Neural crest cell (in vitro differentiated cells): ENCODE results near the gene RNU4-1. TPM values are rescaled to one million over a fixed set of nuclear protein-coding genes. Genes with fewer than 3 reads are reported as not detected.
A peak's percentile ranks its signal among the peaks of the same experiment; 100 is the strongest.
"Not testable (repeated sequence)": the region's sequence is repeated elsewhere in the genome, so short reads cannot be mapped to it uniquely, and the experiment has no call there.

Source experiments
- DNase-seq: peaks from one replicate; pipeline ENCODE4 v3.0.0; 2021; ENCODE audit warnings: low read depth, mixed read lengths, low spot score
- H3K27ac Mint-ChIP-seq: one replicate; pipeline ENCODE4 v1.8.0; 2021; ENCODE audit warnings: mild to moderate bottlenecking, mixed read lengths; ENCODE audit not compliant: unreplicated experiment
- H3K27me3 Mint-ChIP-seq: 2 replicates; pipeline ENCODE4 v1.8.0; 2021; ENCODE audit warnings: low read depth, mild to moderate bottlenecking, mixed read lengths
- H3K36me3 Mint-ChIP-seq: 2 replicates; pipeline ENCODE4 v1.8.0; 2021; ENCODE audit warnings: low read depth, mild to moderate bottlenecking, mixed read lengths
- H3K4me1 Mint-ChIP-seq: 2 replicates; pipeline ENCODE4 v1.8.0; 2021; ENCODE audit warnings: mixed read lengths
- H3K4me3 Mint-ChIP-seq: one replicate; pipeline ENCODE4 v1.8.0; 2021; ENCODE audit warnings: mild to moderate bottlenecking, mixed read lengths
- H3K9me3 Mint-ChIP-seq: 2 replicates; pipeline ENCODE4 v1.8.0; 2021; ENCODE audit warnings: mixed read lengths
- long read RNA-seq: library from polyadenylated mRNA; unstranded; transcript quantifications from one replicate; pipeline ENCODE4 v2.0.0, GENCODE V29; 2020
- total RNA-seq: library from RNA; stranded (reverse); gene quantifications from 2 replicates; pipeline ENCODE4 v1.2.1, GENCODE V29; 2021
- TF ChIP-seq, protein P1 (sequence below): fragments of 200-600 bp; sonication (generic); conservative IDR thresholded peaks from 2 replicates; pipeline ENCODE4 v1.5.0; 2021; ENCODE audit warnings: antibody characterized with exemption, mild to moderate bottlenecking

The RNU4-1 gene
- total RNA-seq, result 4,497 and 4,941 TPM in 2 replicates
- long read RNA-seq, result 0 reads

DNA sequence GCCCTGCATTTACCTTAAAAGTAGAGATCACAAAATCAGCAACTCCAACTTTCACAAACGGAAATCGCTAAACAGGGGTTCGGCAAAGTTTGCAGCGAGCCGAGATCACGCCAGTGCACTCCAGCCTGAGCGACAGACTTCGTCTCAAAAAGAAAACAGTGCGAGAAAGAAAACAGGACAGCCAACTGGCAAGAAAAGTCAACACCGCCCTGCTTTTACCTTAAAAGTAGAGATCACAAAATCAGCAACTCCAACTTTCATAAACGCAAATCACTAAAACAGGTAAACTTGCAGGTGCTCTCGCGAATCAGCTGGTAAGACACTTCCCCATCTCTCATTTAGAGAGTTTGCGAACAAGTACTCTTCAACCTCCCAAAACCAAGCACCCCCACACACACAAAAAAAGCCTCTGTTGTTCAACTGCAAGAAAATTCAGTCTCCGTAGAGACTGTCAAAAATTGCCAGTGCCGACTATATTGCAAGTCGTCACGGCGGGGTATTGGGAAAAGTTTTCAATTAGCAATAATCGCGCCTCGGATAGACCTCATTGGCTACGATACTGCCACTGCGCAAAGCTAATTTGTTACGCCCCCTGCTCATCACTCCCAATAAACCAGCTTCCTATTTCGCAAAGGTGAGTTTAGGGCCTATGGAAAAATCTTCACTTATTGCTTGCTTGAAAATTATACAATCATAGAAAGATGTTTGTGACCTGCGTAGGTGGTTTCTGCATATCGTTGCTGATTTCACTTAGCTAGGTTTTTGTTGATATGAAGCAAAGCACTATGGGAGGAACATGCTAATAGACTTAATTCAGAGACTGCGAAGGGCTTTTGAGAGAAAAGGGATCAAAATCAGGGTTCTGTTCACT is at the start of gene RNU4-1:
Gene RNU4-1, minus strand, starts transcription at position 577 of the 871 bp plus-strand sequence.
- Mint-ChIP-seq H3K27me3 (no peaks in the 10 kb centered on the region), H3K4me1 (peaks cover 16% of the 10 kb centered on the region), H3K9me3 (no peaks in the 10 kb centered on the region), H3K27ac (no peak within 1 kb of the TSS), H3K36me3 (no peaks in the 10 kb centered on the region), H3K4me3 (no peak within 1 kb of the TSS)
- TF ChIP-seq, protein P1, sequence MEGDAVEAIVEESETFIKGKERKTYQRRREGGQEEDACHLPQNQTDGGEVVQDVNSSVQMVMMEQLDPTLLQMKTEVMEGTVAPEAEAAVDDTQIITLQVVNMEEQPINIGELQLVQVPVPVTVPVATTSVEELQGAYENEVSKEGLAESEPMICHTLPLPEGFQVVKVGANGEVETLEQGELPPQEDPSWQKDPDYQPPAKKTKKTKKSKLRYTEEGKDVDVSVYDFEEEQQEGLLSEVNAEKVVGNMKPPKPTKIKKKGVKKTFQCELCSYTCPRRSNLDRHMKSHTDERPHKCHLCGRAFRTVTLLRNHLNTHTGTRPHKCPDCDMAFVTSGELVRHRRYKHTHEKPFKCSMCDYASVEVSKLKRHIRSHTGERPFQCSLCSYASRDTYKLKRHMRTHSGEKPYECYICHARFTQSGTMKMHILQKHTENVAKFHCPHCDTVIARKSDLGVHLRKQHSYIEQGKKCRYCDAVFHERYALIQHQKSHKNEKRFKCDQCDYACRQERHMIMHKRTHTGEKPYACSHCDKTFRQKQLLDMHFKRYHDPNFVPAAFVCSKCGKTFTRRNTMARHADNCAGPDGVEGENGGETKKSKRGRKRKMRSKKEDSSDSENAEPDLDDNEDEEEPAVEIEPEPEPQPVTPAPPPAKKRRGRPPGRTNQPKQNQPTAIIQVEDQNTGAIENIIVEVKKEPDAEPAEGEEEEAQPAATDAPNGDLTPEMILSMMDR, result no peak
- peak; percentile 70 for DNase-seq

DNA sequence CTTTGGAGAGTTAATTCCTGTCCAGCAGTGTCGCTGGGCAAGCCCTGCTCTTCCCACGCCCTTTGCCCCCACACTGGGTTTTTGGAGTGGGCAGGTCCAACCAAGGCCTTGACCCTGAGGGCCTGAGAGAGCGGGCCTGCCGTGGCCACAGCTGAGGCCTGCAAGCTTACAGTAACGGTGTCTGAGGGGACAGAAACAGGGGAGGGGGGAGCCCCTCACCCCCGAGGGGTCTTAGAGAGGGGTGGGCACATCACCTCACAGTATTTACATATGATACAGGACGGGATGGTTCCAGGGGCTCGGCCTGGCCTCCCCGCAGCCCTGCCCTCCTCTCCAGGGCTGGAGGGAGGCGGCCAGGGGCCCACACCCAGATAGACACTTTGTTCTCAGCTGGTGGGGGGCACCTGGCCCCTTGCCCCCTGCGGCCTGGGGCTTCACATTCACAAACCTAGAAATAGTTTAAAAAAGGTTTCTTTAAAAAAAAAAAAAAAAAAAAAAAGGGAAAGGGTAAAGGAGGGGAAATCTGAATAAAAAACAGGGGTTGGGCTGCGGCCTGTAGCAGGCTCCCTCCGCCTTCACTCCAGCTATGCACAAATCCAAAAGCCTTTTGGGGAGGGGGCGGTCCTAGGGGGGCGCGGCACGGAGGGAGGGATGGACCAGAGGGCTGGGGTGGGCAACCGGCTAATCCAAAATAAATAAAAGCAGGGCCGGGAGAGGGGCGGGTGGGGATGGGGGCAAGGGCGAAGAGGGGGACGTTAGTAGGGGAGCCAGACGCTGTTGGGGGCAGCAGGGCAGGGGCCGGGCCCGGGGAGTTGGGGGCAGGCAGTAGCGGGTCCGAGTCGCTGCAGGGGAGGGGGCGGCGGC is 49.4 kb upstream of the RNU4-1 start:
- Mint-ChIP-seq H3K4me3 (no peak overlapping the region), H3K4me1 (peaks cover 14% of the 10 kb centered on the region), H3K27ac (no peak overlapping the region), H3K9me3 (peaks cover 12% of the 10 kb centered on the region), H3K27me3 (peaks cover 2% of the 10 kb centered on the region), H3K36me3 (peaks cover 20% of the 10 kb centered on the region)
- DNase-seq, result no peak
- TF ChIP-seq, protein P1, result no peak

DNA sequence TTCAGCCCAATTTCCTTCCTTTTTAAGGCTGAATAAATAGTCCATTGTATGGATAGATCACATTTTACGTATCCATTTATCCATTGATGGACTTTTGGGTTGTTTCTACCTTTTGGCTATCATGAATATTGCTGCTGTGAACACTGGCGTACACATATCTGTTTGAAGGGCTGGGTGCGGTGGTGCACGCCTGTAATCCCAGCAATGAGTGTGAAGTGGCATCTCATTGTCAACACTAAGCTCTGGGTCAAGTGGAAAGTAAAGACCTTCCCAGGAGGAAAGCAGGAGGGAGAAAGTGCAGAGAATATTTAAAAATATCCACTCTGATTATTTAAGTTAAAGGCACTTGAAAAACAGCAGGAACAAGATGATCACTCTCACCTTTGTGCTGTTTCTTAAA is 46.2 kb upstream of the RNU4-1 start:
- Mint-ChIP-seq H3K36me3 (peaks cover 26% of the 10 kb centered on the region), H3K9me3 (peaks cover 22% of the 10 kb centered on the region), H3K4me3 (no peak overlapping the region), H3K27ac (no peak overlapping the region), H3K4me1 (peaks cover 14% of the 10 kb centered on the region), H3K27me3 (peaks cover 4% of the 10 kb centered on the region)
- no peak for DNase-seq
- TF ChIP-seq, protein P1, result no peak

DNA sequence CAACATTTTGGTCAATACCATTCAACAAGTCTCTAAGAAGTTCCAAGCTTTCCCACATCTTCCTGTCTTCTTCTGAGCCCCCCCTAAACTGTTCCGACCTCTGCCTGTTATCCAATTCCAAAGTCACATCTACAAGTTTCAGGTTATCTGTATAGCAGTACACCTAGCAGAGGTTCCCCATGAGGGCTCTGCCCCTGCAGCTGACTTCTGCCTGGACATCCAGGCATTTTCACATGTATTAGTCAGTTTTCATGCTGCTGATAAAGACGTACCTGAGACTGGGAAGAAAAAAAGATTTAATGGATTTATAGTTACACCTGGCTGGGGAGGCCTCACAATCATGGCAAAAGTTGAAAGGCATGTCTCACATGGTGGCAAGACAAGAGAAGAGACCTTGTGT is 44.7 kb upstream of the RNU4-1 start:
- DNase-seq, result no peak
- no peak overlapping the region for H3K4me3 Mint-ChIP-seq
- peaks cover 20% of the 10 kb centered on the region for H3K36me3 Mint-ChIP-seq
- H3K27me3 Mint-ChIP-seq, result peaks cover 4% of the 10 kb centered on the region
- TF ChIP-seq, protein P1, result no peak
- peaks cover 22% of the 10 kb centered on the region for H3K9me3 Mint-ChIP-seq
- H3K27ac Mint-ChIP-seq, result no peak overlapping the region
- peaks cover 7% of the 10 kb centered on the region for H3K4me1 Mint-ChIP-seq

DNA sequence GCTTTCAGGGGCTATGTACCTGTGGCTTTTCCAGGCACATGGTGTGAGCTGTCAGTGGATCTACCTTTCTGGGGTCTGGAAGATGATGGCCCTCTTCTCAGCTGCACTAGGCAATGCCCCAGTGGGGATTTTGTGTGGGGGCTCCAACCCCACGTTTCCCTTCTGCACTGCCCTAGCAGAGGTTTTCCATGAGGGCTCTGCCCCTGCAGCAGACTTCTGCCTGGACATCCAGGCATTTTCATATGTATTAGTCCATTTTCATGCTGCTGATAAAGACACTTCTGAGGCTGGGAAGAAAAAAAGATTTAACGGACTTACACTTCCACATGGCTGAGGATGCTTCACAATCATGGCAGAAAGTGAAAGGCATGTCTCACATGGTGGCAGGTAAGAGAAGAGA is 43.4 kb upstream of the RNU4-1 start:
- DNase-seq, H3K27me3 Mint-ChIP-seq, H3K27ac Mint-ChIP-seq, H3K4me1 Mint-ChIP-seq, H3K4me3 Mint-ChIP-seq: not testable (repeated sequence)
- Mint-ChIP-seq H3K9me3 (peaks cover 22% of the 10 kb centered on the region), H3K36me3 (peaks cover 20% of the 10 kb centered on the region)
